SK-N-SH (cell line): ENCODE measurements around the gene L3MBTL1. TPM values are rescaled to one million over a fixed set of nuclear protein-coding genes. Genes with fewer than 3 reads are reported as not detected.

Source experiments
- CTCF ChIA-PET: fragments of 300-600, 350-600 bp; formaldehyde crosslinking; extraction: SDS; loops from one replicate; lab custom pipeline; 2021; lab: Yijun Ruan, JAX
- POLR2A ChIA-PET: fragments of 350-600 bp; sonication (Branson Sonifier 250); formaldehyde crosslinking; extraction: SDS; loops from one replicate; lab custom pipeline; 2020; ENCODE audit warnings: antibody characterized with exemption, inconsistent platforms; lab: Yijun Ruan, JAX
- DNase-seq: peaks from one replicate; pipeline ENCODE4 v3.0.0; 2012
- H2AFZ ChIP-seq: fragments of 200-600 bp; sonication (generic); 2 replicates; pipeline ENCODE4 v1.8.1; 2016; ENCODE audit warnings: antibody characterized with exemption, mild to moderate bottlenecking, low read depth
- H3F3A ChIP-seq: fragments of 200-600 bp; sonication (generic); replicated peaks from 2 replicates; pipeline ENCODE3; 2016; ENCODE audit warnings: antibody characterized with exemption, mild to moderate bottlenecking; ENCODE audit not compliant: insufficient read depth
- H3K27ac ChIP-seq, 2 experiments: fragments of 200-500 bp in 1 of 2; fragments of 200-600 bp in 1 of 2; sonication (Bioruptor generic) in 1 of 2; sonication (generic), shearing (Covaris generic) in 1 of 2; 2 replicates each; pipeline versions ENCODE4 v1.5.1 to v1.6.1; 2014 to 2016; ENCODE audit warnings: low read depth in 2 of 2, inconsistent platforms in 1 of 2, low read length in 1 of 2, mild to moderate bottlenecking in 1 of 2, mixed read lengths in 1 of 2
- H3K27me3 ChIP-seq: fragments of 200-600 bp; sonication (generic), shearing (Covaris generic); 2 replicates; pipeline ENCODE4 v1.6.1; 2016; ENCODE audit warnings: mixed run types; ENCODE audit not compliant: insufficient read depth
- H3K36me3 ChIP-seq, 2 experiments: fragments of 200-500 bp in 1 of 2; fragments of 200-600 bp in 1 of 2; sonication (Bioruptor generic) in 1 of 2; sonication (generic) in 1 of 2; replicated peaks in 1 of 2; 2 replicates each; pipeline versions ENCODE3 to v1.5.1; 2014 to 2016; ENCODE audit warnings: low read length in 1 of 2, mild to moderate bottlenecking in 1 of 2; ENCODE audit not compliant: insufficient read depth in 2 of 2, control insufficient read depth in 1 of 2
- H3K4me1 ChIP-seq, 2 experiments: fragments of 200-500 bp in 1 of 2; fragments of 200-600 bp in 1 of 2; sonication (Bioruptor generic) in 1 of 2; sonication (generic), shearing (Covaris generic) in 1 of 2; 2 replicates each; pipeline versions ENCODE4 v1.5.1 to v1.6.1; 2014 to 2016; ENCODE audit warnings: low read depth in 1 of 2, low read length in 1 of 2, mixed run types in 1 of 2; ENCODE audit not compliant: insufficient read depth in 2 of 2, control insufficient read depth in 1 of 2
- H3K4me2 ChIP-seq: fragments of 200-600 bp; sonication (generic), shearing (Covaris generic); 2 replicates; pipeline ENCODE4 v1.6.1; 2017; ENCODE audit warnings: mixed run types
- H3K4me3 ChIP-seq, 2 experiments: fragments of 200-500 bp in 1 of 2; fragments of 200-600 bp in 1 of 2; sonication (Bioruptor generic) in 1 of 2; sonication (generic), shearing (Covaris generic) in 1 of 2; 2 replicates each; pipeline versions ENCODE4 v1.5.1 to v1.8.1; 2014 to 2016; ENCODE audit warnings: low read depth in 2 of 2, inconsistent platforms in 1 of 2, low read length in 1 of 2, mild to moderate bottlenecking in 1 of 2, mixed read lengths in 1 of 2, moderate library complexity in 1 of 2
- H3K79me2 ChIP-seq: fragments of 200-600 bp; sonication (generic); 2 replicates; pipeline ENCODE4 v1.8.1; 2017; ENCODE audit warnings: mild to moderate bottlenecking; ENCODE audit not compliant: insufficient read depth
- H3K9ac ChIP-seq: fragments of 200-600 bp; sonication (generic); 2 replicates; pipeline ENCODE4 v1.6.1; 2017; ENCODE audit warnings: mixed run types
- H3K9me2 ChIP-seq: fragments of 200-600 bp; sonication (generic); 2 replicates; pipeline ENCODE4 v1.6.1; 2017; ENCODE audit warnings: mixed run types
- H3K9me3 ChIP-seq: fragments of 200-600 bp; sonication (generic); 2 replicates; pipeline ENCODE4 v1.6.1; 2017; ENCODE audit warnings: mixed run types, mild to moderate bottlenecking, moderate library complexity
- H4K20me1 ChIP-seq: fragments of 200-600 bp; sonication (generic); 2 replicates; pipeline ENCODE4 v1.6.1; 2017; ENCODE audit warnings: mild to moderate bottlenecking, mixed run types; ENCODE audit not compliant: insufficient read depth
- CHD2 ChIP-seq: fragments of 150-350 bp; IDR thresholded peaks from 2 replicates; pipeline ENCODE4 v1.6.1; 2018; ENCODE audit warnings: low read length; ENCODE audit not compliant: partially characterized antibody
- ELF1 ChIP-seq: IDR thresholded peaks from 2 replicates; pipeline ENCODE4 v1.4.0; 2012
- FOSL2 ChIP-seq: IDR thresholded peaks from 2 replicates; pipeline ENCODE4 v1.4.0; 2012; ENCODE audit warnings: low read depth, mild to moderate bottlenecking, moderate library complexity, borderline replicate concordance
- FOXJ3 ChIP-seq: sonication (generic); formaldehyde crosslinking; IDR thresholded peaks from 2 replicates; pipeline ENCODE4 v1.5.1; 2020; ENCODE audit warnings: mild to moderate bottlenecking, missing genetic modification reagents
- GABPA ChIP-seq: IDR thresholded peaks from 2 replicates; pipeline ENCODE4 v1.4.0; 2012; ENCODE audit warnings: low read depth, mild to moderate bottlenecking
- MAX ChIP-seq: IDR thresholded peaks from 2 replicates; pipeline ENCODE4 v1.4.0; 2012; ENCODE audit warnings: low read depth
- MEF2A ChIP-seq: IDR thresholded peaks from 2 replicates; pipeline ENCODE4 v1.4.0; 2012; ENCODE audit warnings: low read depth, borderline replicate concordance
- MXI1 ChIP-seq: IDR thresholded peaks from 2 replicates; pipeline ENCODE4 v1.6.1; 2012; ENCODE audit warnings: mild to moderate bottlenecking, low read depth, low read length, improper control_type of control experiment
- NFIC ChIP-seq: IDR thresholded peaks from 2 replicates; pipeline ENCODE4 v1.4.0; 2012; ENCODE audit warnings: borderline replicate concordance
- PBX3 ChIP-seq: IDR thresholded peaks from 2 replicates; pipeline ENCODE4; 2012
- POLR2AphosphoS5 ChIP-seq: IDR thresholded peaks from 2 replicates; pipeline ENCODE4 v1.6.1; 2012; ENCODE audit warnings: low read depth, low read length
- RCOR1 ChIP-seq: fragments of 150-350 bp; IDR thresholded peaks from 2 replicates; pipeline ENCODE4 v1.6.1; 2017; ENCODE audit warnings: antibody characterized with exemption, low read length
- RFX5 ChIP-seq: IDR thresholded peaks from 2 replicates; pipeline ENCODE4 v1.6.1; 2012; ENCODE audit warnings: mild to moderate bottlenecking, improper control_type of control experiment, low read length
- SIN3A ChIP-seq: IDR thresholded peaks from 2 replicates; pipeline ENCODE4 v1.6.1; 2012; ENCODE audit warnings: low read depth, mild to moderate bottlenecking, low read length, moderate library complexity, borderline replicate concordance
- SMC3 ChIP-seq: IDR thresholded peaks from 2 replicates; pipeline ENCODE4 v1.6.1; 2012; ENCODE audit warnings: low read depth, low read length, improper control_type of control experiment
- TAF1 ChIP-seq: IDR thresholded peaks from 2 replicates; pipeline ENCODE4 v1.6.1; 2012; ENCODE audit warnings: low read depth, mild to moderate bottlenecking, low read length, moderate library complexity, borderline replicate concordance
- TCF12 ChIP-seq: IDR thresholded peaks from 2 replicates; pipeline ENCODE4 v1.4.0; 2012
- USF1 ChIP-seq: IDR thresholded peaks from 2 replicates; pipeline ENCODE4 v1.4.0; 2012; ENCODE audit warnings: low read depth, borderline replicate concordance
- ZBTB33 ChIP-seq: IDR thresholded peaks from 2 replicates; pipeline ENCODE4 v1.4.0; 2012; ENCODE audit warnings: low read depth, borderline replicate concordance
- WGBS: methylation state at CpG from one replicate; pipeline ENCODE4 v1.1.6; 2017; ENCODE audit warnings: low lambda C conversion rate; 5-methylcytosine and 5-hydroxymethylcytosine counted together
- polyA plus RNA-seq, 3 experiments: library from polyadenylated mRNA; depleted of rRNA; stranded (reverse); fragments of >200 nt; gene quantifications; 2 replicates each; pipeline ENCODE4 v1.2.3, GENCODE V29; 2012

L3MBTL1 gene
- polyA plus RNA-seq, 1 of the 3 experiments (the other 2 are of a cell fraction), result 8.9 TPM

- Histone ChIP-seq H3K9ac (no peak overlapping the region), H3K9me3 (no peaks in the 10 kb centered on the region), H4K20me1 (no peaks in the 10 kb centered on the region), H3K4me3 (no peak overlapping the region), H3F3A (peaks cover 4% of the 10 kb centered on the region), H3K36me3 (peaks cover 0 to 4% of the 10 kb centered on the region in 2 experiments), H3K9me2 (no peaks in the 10 kb centered on the region), H3K79me2 (no peaks in the 10 kb centered on the region), H3K4me2 (no peak overlapping the region), H3K4me1 (peaks cover 0 to 10% of the 10 kb centered on the region in 2 experiments; a peak in 1 of 4 replicates), H2AFZ (no peak overlapping the region), H3K27me3 (no peaks in the 10 kb centered on the region), H3K27ac (no peak overlapping the region)
- TF ChIP-seq RFX5, result no peak
- TF ChIP-seq SIN3A, result no peak
- no peak for TF ChIP-seq NFIC
- TF ChIP-seq FOSL2, result no peak
- no peak for TF ChIP-seq TCF12
- TF ChIP-seq ZBTB33, result no peak
- TF ChIP-seq ELF1, result no peak
- TF ChIP-seq MAX, result no peak
- TF ChIP-seq POLR2AphosphoS5, result no peak
- TF ChIP-seq CHD2, result no peak
- no peak for TF ChIP-seq SMC3
- no peak for TF ChIP-seq TAF1
- TF ChIP-seq FOXJ3 (CRISPR knock-in tag), result no peak
- TF ChIP-seq GABPA, result no peak
- no peak for TF ChIP-seq MEF2A
- no peak for TF ChIP-seq MXI1
- no peak for TF ChIP-seq PBX3
- no peak for TF ChIP-seq RCOR1
- TF ChIP-seq USF1, result no peak
- 84% methylated on average over 18 of the region's 19 CpGs for WGBS
- DNase-seq, result no peak
- POLR2A ChIA-PET, result interaction anchor here (0.6 kb wide), 1 partner anchor 13 kb away, joined by 5 read pairs; no protein-coding TSS in a partner anchor
- CTCF ChIA-PET, result interaction anchor here (1.1 to 2.8 kb wide), 8 partner anchors 9 to 556 kb away, joined by 3 to 41 read pairs (median 4); no protein-coding TSS in a partner anchor
These were observed 28.7 kb downstream of the L3MBTL1 start for GRCh38 chr20:43536041-43536816.
